BJ (cell line): ENCODE results near the gene FAM107B. TPM values are rescaled to one million over a fixed set of nuclear protein-coding genes. Genes with fewer than 3 reads are reported as not detected.

Experiments
- CTCF ChIA-PET: fragments of 350-600 bp; formaldehyde crosslinking; extraction: SDS; loops from one replicate; lab custom pipeline; 2021; ENCODE audit warnings: antibody characterized with exemption, inconsistent platforms; lab: Yijun Ruan, JAX
- POLR2A ChIA-PET: fragments of 300-600 bp; sonication (Branson Sonifier 250); formaldehyde crosslinking; extraction: SDS; loops from one replicate; lab custom pipeline; 2021; ENCODE audit warnings: antibody characterized with exemption; lab: Charles Lee
- DNase-seq: peaks from one replicate; pipeline ENCODE4 v3.0.0-alpha.2; 2011; ENCODE audit warnings: low read depth
- H3K27me3 ChIP-seq: 2 replicates; pipeline ENCODE4 v1.6.0; 2011; ENCODE audit warnings: low read length; ENCODE audit not compliant: control insufficient read depth, insufficient read depth
- H3K36me3 ChIP-seq: 2 replicates; pipeline ENCODE4 v1.5.1; 2011; ENCODE audit warnings: low read length; ENCODE audit not compliant: control insufficient read depth, insufficient read depth
- H3K4me3 ChIP-seq: 2 replicates; pipeline ENCODE4 v1.5.1; 2011; ENCODE audit warnings: low read depth, mild to moderate bottlenecking, control low read depth, low read length
- CTCF ChIP-seq: IDR thresholded peaks from 2 replicates; pipeline ENCODE4 v1.5.1; 2011; ENCODE audit warnings: low read depth, mild to moderate bottlenecking, control low read depth, inconsistent platforms, low read length, moderate library complexity; ENCODE audit not compliant: insufficient read depth
- polyA plus RNA-seq: library from polyadenylated mRNA; depleted of rRNA; stranded (reverse); fragments of >200 nt; gene quantifications from 2 replicates; pipeline ENCODE4 v1.2.3, GENCODE V29; 2011

Gene FAM107B
- polyA plus RNA-seq, 1 experiment = 11.3 TPM

DNA sequence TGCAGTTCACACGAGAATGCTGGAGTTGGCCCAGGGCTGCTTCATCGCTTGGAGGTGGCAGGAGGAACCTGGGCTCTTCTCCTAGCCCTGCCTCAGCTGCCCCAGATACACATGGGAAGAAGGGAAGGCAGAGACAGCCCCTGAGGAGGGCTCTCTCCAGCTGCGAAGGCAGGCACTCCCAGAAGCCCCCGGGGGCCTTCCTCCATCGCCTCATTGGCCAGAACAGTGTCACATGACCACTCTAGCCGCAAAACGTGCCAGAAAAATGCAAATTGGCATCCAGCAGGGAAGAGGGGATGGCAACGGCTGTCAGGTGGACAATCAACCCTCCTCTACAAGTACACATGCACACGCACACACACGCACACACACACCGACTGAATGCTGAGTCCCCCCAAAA, 226.2 kb downstream of the FAM107B start:
- no peak for DNase-seq
- Histone ChIP-seq H3K27me3 (no peaks in the 10 kb centered on the region), H3K36me3 (no peaks in the 10 kb centered on the region), H3K4me3 (no peak overlapping the region)
- ChIA-PET CTCF (interaction anchor here (1.2 kb wide), 1 partner anchor 21 kb away, joined by 3 read pairs; no protein-coding TSS in a partner anchor), POLR2A (no interaction called here)
- no peak for TF ChIP-seq CTCF

DNA sequence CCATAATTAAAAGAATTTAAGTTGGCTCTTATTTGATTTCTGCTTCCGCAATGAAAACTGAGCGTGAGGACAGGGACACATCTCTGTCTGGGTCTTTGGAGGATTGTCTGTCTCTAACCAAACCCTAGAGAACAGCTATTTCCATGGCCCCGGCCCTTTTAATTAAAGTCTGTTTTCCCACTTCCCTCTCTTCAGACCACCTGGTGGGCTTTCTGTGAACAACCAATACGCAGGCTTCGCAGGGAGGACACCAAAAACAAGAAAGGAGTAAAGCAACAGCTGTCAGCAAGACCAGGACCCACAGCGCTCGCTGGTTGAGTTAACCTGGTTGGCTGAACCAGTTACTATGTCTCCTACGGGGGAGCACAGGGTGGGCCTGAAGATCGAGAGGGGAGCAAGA, 226.9 kb downstream of the FAM107B start:
- no peak overlapping the region for H3K4me3 ChIP-seq
- no peaks in the 10 kb centered on the region for H3K36me3 ChIP-seq
- no peaks in the 10 kb centered on the region for H3K27me3 ChIP-seq
- ChIA-PET CTCF (interaction anchor here (1.2 kb wide), 1 partner anchor 21 kb away, joined by 3 read pairs; no protein-coding TSS in a partner anchor), POLR2A (no interaction called here)
- peak; percentile 16; the same call in 1 of the 2 replicates for TF ChIP-seq CTCF
- DNase-seq = no peak

GRCh38 chr10:14545827-14546226, 228.9 kb downstream of the FAM107B start:
- ChIA-PET POLR2A (no interaction called here), CTCF (interaction anchor here (0.9 to 1.4 kb wide), 2 partner anchors 9 to 277 kb away, joined by 3 to 6 read pairs; no protein-coding TSS in a partner anchor)
- TF ChIP-seq CTCF = no peak

DNA sequence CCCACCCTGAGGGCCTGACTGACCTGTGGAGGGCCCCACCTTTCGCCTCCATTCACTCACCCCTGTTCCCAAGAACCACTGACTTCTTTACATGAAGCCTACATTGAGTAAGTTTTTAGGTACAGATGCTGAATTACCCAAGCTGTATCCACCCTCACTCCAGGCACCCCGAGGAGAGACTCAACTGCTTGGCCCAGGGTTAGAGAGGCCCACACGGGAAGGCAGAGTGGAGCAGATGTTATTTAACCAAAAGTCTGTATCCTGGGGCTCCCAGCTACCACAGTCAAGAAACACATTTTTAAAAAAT, 230.8 kb downstream of the FAM107B start:
- Histone ChIP-seq H3K27me3 (no peaks in the 10 kb centered on the region), H3K36me3 (peaks cover 4% of the 10 kb centered on the region), H3K4me3 (no peak overlapping the region)
- ChIA-PET CTCF (interaction anchor here (1.1 to 2.7 kb wide), 3 partner anchors 10 to 279 kb away, joined by 4 to 11 read pairs (median 6); no protein-coding TSS in a partner anchor), POLR2A (no interaction called here)
- DNase-seq = no peak
- no peak for TF ChIP-seq CTCF

More at GRCh38 chr10:14545827-14546226, 228.9 kb downstream of the FAM107B start:
- DNase-seq = no peak
- Histone ChIP-seq H3K4me3 (no peak overlapping the region), H3K36me3 (0 out of 2 replicates have a peak, but pooled peaks cover 2% of the 10 kb centered on the region), H3K27me3 (no peaks in the 10 kb centered on the region)

DNA sequence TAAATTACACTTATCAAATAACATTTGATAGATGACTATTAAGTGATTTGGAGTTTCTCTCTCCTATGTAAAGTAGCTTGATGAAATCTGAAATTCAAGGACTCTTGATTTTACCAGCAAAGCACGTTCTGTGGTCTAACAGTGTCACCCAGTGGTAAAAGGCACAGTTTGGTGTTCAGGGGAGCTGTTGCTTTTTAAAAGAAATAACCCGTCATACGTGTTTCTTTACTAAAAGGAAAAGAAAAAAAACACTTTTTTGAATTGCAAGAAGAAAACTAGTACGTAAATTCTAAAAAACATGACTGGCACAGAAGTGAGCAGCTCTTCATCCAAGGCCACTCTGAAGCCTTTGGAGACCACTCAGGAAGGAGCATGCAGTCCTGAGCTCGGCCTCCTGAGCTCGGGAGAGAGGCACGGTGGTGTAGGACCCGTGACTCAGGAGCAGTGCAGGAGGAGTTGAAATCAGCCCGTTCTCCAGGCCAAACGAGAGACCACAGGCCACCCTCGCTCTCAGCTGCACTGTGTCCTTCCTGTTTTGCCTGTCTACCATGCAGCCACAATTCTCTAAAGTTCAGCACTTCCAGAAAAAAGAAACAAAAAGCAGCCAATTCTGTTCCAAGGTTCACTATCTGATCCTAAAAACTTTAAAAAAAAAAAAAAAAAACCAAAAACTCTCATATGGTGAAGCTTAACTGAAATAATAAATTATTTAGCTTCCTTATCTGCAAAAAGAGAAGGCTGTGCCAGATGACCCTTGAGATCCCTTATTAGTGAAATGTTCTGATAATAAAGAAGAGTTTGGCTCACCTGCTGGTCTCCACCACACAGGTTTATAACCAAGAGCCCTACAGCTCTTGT, 231.4 kb downstream of the FAM107B start:
- ChIA-PET CTCF (interaction anchor here (1.0 to 2.7 kb wide), 6 partner anchors 7 to 280 kb away, joined by 3 to 11 read pairs (median 4); no protein-coding TSS in a partner anchor), POLR2A (interaction anchor here (0.5 to 0.7 kb wide), 2 partner anchors 260 to 588 kb away, joined by 3 to 10 read pairs; no protein-coding TSS in a partner anchor)
- H3K36me3 ChIP-seq = peaks cover 4% of the 10 kb centered on the region
- H3K4me3 ChIP-seq = no peak overlapping the region
- DNase-seq = no peak
- peak; percentile 22; the same call in 1 of the 2 replicates for TF ChIP-seq CTCF
- no peaks in the 10 kb centered on the region for H3K27me3 ChIP-seq
